GM12891 (cell line): Measurements from ENCODE around the gene DUS3L.

Source experiments
- PAX5 ChIP-seq: IDR thresholded peaks from 2 replicates; pipeline ENCODE4 v1.6.1; 2011; ENCODE audit warnings: low read length, moderate library complexity, mild to moderate bottlenecking; ENCODE audit not compliant: insufficient read depth, severe bottlenecking
- POLR2A ChIP-seq: IDR thresholded peaks from 2 replicates; pipeline ENCODE4 v1.6.1; 2011; ENCODE audit warnings: low read depth, low read length, control low read depth
- POLR2AphosphoS5 ChIP-seq: IDR thresholded peaks from 2 replicates; pipeline ENCODE4 v1.6.1; 2011; ENCODE audit warnings: low read depth, low read length, control low read depth
- POU2F2 ChIP-seq: IDR thresholded peaks from 2 replicates; pipeline ENCODE4 v1.6.1; 2011; ENCODE audit warnings: low read depth, mild to moderate bottlenecking, control low read depth, low read length, moderate library complexity
- SPI1 ChIP-seq: IDR thresholded peaks from 2 replicates; pipeline ENCODE4 v1.6.1; 2011; ENCODE audit warnings: low read depth, low read length, control low read depth
- TAF1 ChIP-seq: IDR thresholded peaks from 2 replicates; pipeline ENCODE4 v1.6.1; 2011; ENCODE audit warnings: low read depth, low read length, control low read depth

GRCh38 chr19:5831159-5831558, 40.2 kb upstream of the DUS3L start:
- TF ChIP-seq POLR2A (no peak), POLR2AphosphoS5 (no peak), SPI1 (no peak), TAF1 (no peak), POU2F2 (no peak), PAX5 (no peak)
